Measurements from ENCODE around the gene GATA6.
"Not testable (repeated sequence)": the region's sequence is repeated elsewhere in the genome, so short reads cannot be mapped to it uniquely, and the experiment has no call there.

The GATA6 gene

DNA sequence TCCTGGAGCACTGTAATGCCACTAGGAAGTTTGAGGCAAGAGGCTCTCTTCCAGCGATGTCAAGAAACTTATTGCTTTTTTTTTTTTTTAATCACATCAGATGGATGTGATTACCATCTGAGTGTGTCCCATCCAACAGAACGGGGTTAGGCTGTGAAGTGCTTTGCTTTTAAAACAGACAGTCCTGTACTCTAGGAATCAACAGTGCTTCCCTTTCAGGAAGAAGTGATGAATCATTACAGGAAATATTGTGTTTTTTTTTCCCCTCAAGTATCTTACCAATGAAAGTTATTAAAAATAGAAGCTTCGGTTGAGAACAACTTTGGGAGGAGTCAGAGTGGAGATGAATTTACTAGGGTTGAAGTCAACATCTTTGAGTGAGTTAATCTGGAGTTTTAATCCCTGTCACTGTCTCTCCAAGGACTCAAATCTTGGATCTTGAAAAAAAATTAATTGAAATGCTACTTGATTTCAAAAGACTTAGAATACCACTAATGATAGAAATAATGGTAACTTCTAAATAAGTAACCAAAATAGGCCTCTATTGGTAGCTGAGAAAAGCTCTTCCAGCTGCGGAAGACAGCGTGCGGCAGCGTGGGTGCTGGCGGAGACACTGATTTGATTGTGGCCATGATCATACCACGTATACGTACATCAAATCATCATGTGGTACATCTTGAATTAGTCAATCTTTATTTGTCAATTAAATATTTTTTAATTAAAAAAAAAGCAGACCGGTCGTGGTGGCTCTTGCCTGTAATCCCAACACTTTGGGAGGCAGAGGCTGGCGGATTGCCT is 45.5 kb downstream of the GATA6 start:
- H3K18ac ChIP-seq (ENCODE audit: low read length) = no peak overlapping the region
- peaks cover 2% of the 10 kb centered on the region for H3K79me1 ChIP-seq (ENCODE audit: low read length)
- no peak overlapping the region for H3K14ac ChIP-seq (ENCODE audit: low read length)
- H4K12ac ChIP-seq (ENCODE audit: low read depth, low read length) = no peak overlapping the region
- no peak overlapping the region for H3K4me3 ChIP-seq (ENCODE audit: low read depth, low read length)
- no peak overlapping the region for H3K4ac ChIP-seq (ENCODE audit: low read depth, low read length)
- H3K4me2 ChIP-seq (ENCODE audit: low read length) = no peak overlapping the region
- H4K91ac ChIP-seq (ENCODE audit: low read depth, low read length) = no peak overlapping the region
- no peak overlapping the region for H2AK5ac ChIP-seq (ENCODE audit: low read length)
- no peaks in the 10 kb centered on the region for H3K27me3 ChIP-seq (ENCODE audit: insufficient read depth, low read length)
- peaks cover 0 to 3% of the 10 kb centered on the region in 2 experiments for H3K4me1 ChIP-seq (ENCODE audit: control insufficient read depth in 1 of 2, insufficient read depth in 2 of 2, low read length in 2 of 2)
- no peaks in the 10 kb centered on the region for H3K79me2 ChIP-seq (ENCODE audit: control insufficient read depth, insufficient read depth, low read length, poor library complexity)
- no peak overlapping the region for H2BK120ac ChIP-seq (ENCODE audit: insufficient read depth, low read length, poor library complexity)
- no peak overlapping the region for H3K27ac ChIP-seq (ENCODE audit: low read depth, low read length)
- H2BK5ac ChIP-seq (ENCODE audit: low read depth, low read length, poor library complexity) = no peak overlapping the region
- no peak overlapping the region for H3K9ac ChIP-seq (ENCODE audit: low read length)
- H4K8ac ChIP-seq (ENCODE audit: low read depth, low read length) = no peak overlapping the region
- no peak for DNase-seq
- H2AFZ ChIP-seq (ENCODE audit: insufficient read depth, low read length, poor library complexity) = no peak overlapping the region
- H3K23ac ChIP-seq (ENCODE audit: low read length) = no peak overlapping the region
- no CpG with 5 or more reads among the region's 13 CpGs for WGBS (ENCODE audit: extremely low coverage, insufficient coverage, insufficient read length)
- no peaks in the 10 kb centered on the region for H3K36me3 ChIP-seq (ENCODE audit: control insufficient read depth in 1 of 2, insufficient read depth in 2 of 2, low read length in 2 of 2)
- no peaks in the 10 kb centered on the region for H3K9me3 ChIP-seq (ENCODE audit: insufficient read depth, low read depth, low read length)
- no peak overlapping the region for H2BK12ac ChIP-seq (ENCODE audit: low read length)

DNA sequence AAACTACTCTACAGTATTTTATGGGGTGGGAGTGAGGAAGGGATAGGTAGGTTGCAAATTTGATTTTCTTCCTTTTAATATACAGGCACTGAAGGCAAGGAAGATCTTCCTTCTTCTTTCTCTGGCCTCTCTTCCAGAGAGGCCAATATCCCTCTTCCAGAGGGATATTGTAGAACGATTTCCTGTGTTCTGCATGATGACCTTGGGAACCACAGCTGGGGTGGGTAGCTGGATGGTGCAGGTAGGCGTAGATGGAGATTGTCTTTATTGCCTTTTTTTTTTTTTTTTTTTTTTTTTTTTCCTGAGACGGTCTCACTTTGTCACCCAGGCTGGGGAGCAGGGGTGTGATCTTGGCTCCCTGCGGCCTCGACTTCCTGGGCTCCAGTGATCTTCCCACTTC is 49.4 kb downstream of the GATA6 start:
- H3K4ac ChIP-seq (ENCODE audit: low read depth, low read length) = no peak overlapping the region
- peaks cover 2% of the 10 kb centered on the region for H3K79me1 ChIP-seq (ENCODE audit: low read length)
- no peak overlapping the region for H3K9ac ChIP-seq (ENCODE audit: low read length)
- no peak overlapping the region for H2AK5ac ChIP-seq (ENCODE audit: low read length)
- H3K14ac ChIP-seq (ENCODE audit: low read length) = no peak overlapping the region
- H3K36me3 ChIP-seq (ENCODE audit: control insufficient read depth in 1 of 2, insufficient read depth in 2 of 2, low read length in 2 of 2) = no peaks in the 10 kb centered on the region
- no peak overlapping the region for H3K4me3 ChIP-seq (ENCODE audit: low read depth, low read length)
- WGBS (ENCODE audit: extremely low coverage, insufficient coverage, insufficient read length) = no CpG with 5 or more reads among the region's 5 CpGs
- H3K27me3 ChIP-seq (ENCODE audit: insufficient read depth, low read length) = no peaks in the 10 kb centered on the region
- H2AFZ ChIP-seq (ENCODE audit: insufficient read depth, low read length, poor library complexity) = no peak overlapping the region
- no peak overlapping the region for H3K27ac ChIP-seq (ENCODE audit: low read depth, low read length)
- H4K12ac ChIP-seq (ENCODE audit: low read depth, low read length) = no peak overlapping the region
- H3K18ac ChIP-seq (ENCODE audit: low read length) = no peak overlapping the region
- H3K4me2 ChIP-seq (ENCODE audit: low read length) = no peak overlapping the region
- DNase-seq = no peak
- H2BK12ac ChIP-seq (ENCODE audit: low read length) = no peak overlapping the region
- H2BK120ac ChIP-seq (ENCODE audit: insufficient read depth, low read length, poor library complexity) = no peak overlapping the region
- H3K23ac ChIP-seq (ENCODE audit: low read length) = no peak overlapping the region
- H4K91ac ChIP-seq (ENCODE audit: low read depth, low read length) = no peak overlapping the region
- no peak overlapping the region for H4K8ac ChIP-seq (ENCODE audit: low read depth, low read length)
- H3K79me2 ChIP-seq (ENCODE audit: control insufficient read depth, insufficient read depth, low read length, poor library complexity) = no peaks in the 10 kb centered on the region
- no peaks in the 10 kb centered on the region for H3K9me3 ChIP-seq (ENCODE audit: insufficient read depth, low read depth, low read length)
- peaks cover 0 to 6% of the 10 kb centered on the region in 2 experiments for H3K4me1 ChIP-seq (ENCODE audit: control insufficient read depth in 1 of 2, insufficient read depth in 2 of 2, low read length in 2 of 2)
- H2BK5ac ChIP-seq (ENCODE audit: low read depth, low read length, poor library complexity) = no peak overlapping the region

DNA sequence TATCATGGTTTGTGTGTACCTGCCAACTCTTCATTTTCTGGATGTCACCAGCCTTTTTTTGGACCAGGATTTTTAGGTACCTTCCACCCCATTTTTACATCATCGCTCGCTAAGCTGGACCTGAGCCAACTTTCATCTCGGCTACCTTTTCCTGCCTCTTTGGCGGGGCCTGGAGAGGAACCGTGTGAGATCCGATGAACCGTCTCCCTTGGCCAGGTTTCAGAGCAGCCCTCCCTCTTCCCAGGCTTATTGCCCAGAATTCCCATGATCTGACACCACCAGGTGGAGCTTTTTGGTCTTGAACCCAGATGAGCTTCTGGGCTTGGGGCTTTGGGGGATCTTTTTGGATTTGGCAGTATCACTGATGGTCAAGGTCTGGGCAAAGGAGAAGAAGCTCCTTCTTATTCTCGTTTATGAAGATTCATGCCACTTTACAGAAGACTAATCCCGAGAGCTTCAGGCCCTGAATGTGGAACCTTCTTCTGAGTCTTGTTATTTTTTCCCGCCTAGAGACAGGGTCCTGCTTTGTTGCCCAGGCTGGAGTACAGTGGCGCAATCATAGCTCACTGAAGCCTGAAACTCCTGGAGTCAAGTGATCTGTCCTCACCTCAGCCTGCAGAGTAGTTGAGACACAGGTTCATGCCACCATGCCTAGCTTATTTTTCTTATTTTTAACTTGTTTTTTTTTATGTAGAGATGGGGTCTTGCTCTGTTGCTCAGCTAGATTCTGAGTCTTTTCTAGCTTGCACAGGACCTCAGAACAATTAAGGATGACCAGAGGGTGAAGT is 50.4 kb downstream of the GATA6 start:
- Histone ChIP-seq H3K79me1 (ENCODE audit: low read length) (peaks cover 2% of the 10 kb centered on the region), H3K4me3 (ENCODE audit: low read depth, low read length) (no peak overlapping the region), H3K27ac (ENCODE audit: low read depth, low read length) (no peak overlapping the region), H3K14ac (ENCODE audit: low read length) (no peak overlapping the region), H3K9me3 (ENCODE audit: insufficient read depth, low read depth, low read length) (no peaks in the 10 kb centered on the region), H3K18ac (ENCODE audit: low read length) (no peak overlapping the region), H3K23ac (ENCODE audit: low read length) (no peak overlapping the region), H3K4me1 (ENCODE audit: control insufficient read depth in 1 of 2, insufficient read depth in 2 of 2, low read length in 2 of 2) (peaks cover 2 to 6% of the 10 kb centered on the region in 2 experiments), H4K91ac (ENCODE audit: low read depth, low read length) (no peak overlapping the region), H3K27me3 (ENCODE audit: insufficient read depth, low read length) (no peaks in the 10 kb centered on the region), H3K4me2 (ENCODE audit: low read length) (no peak overlapping the region), H2BK120ac (ENCODE audit: insufficient read depth, low read length, poor library complexity) (no peak overlapping the region), H4K12ac (ENCODE audit: low read depth, low read length) (no peak overlapping the region), H2AFZ (ENCODE audit: insufficient read depth, low read length, poor library complexity) (no peak overlapping the region), H3K79me2 (ENCODE audit: control insufficient read depth, insufficient read depth, low read length, poor library complexity) (no peaks in the 10 kb centered on the region), H2AK5ac (ENCODE audit: low read length) (no peak overlapping the region), H3K4ac (ENCODE audit: low read depth, low read length) (no peak overlapping the region), H4K8ac (ENCODE audit: low read depth, low read length) (no peak overlapping the region), H2BK5ac (ENCODE audit: low read depth, low read length, poor library complexity) (no peak overlapping the region), H2BK12ac (ENCODE audit: low read length) (no peak overlapping the region), H3K9ac (ENCODE audit: low read length) (no peak overlapping the region), H3K36me3 (ENCODE audit: control insufficient read depth in 1 of 2, insufficient read depth in 2 of 2, low read length in 2 of 2) (no peaks in the 10 kb centered on the region)
- no CpG with 5 or more reads among the region's 11 CpGs for WGBS (ENCODE audit: extremely low coverage, insufficient coverage, insufficient read length)
- no peak for DNase-seq

DNA sequence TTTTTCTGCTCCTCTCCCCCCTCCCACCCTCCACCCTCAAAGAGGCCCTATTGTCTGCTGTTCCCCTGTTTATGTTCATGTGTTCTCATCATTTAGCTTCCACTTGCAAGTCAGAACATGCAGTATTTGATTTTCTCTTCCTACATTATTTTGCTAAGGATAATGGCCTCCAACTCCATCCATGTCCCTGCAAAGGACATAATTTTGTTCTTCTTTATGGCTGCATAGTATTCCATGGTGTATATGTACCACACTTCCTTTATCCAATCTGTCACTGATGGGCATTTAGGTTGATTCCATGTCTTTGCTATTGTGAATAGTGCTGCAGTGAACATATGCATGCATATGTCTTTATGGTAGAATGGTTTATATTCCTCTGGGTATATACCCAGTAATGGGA is 51.2 kb downstream of the GATA6 start:
- H3K79me1 ChIP-seq (ENCODE audit: low read length); H3K27me3 ChIP-seq (ENCODE audit: insufficient read depth, low read length); H2AK5ac ChIP-seq (ENCODE audit: low read length); H4K12ac ChIP-seq (ENCODE audit: low read depth, low read length); H3K4ac ChIP-seq (ENCODE audit: low read depth, low read length); H4K8ac ChIP-seq (ENCODE audit: low read depth, low read length); H3K18ac ChIP-seq (ENCODE audit: low read length); H3K4me2 ChIP-seq (ENCODE audit: low read length); H3K9me3 ChIP-seq (ENCODE audit: insufficient read depth, low read depth, low read length); H2BK5ac ChIP-seq (ENCODE audit: low read depth, low read length, poor library complexity); H3K9ac ChIP-seq (ENCODE audit: low read length); H3K4me1 ChIP-seq (ENCODE audit: control insufficient read depth in 1 of 2, insufficient read depth in 2 of 2, low read length in 2 of 2); H3K79me2 ChIP-seq (ENCODE audit: control insufficient read depth, insufficient read depth, low read length, poor library complexity); H3K23ac ChIP-seq (ENCODE audit: low read length); H4K91ac ChIP-seq (ENCODE audit: low read depth, low read length); H2AFZ ChIP-seq (ENCODE audit: insufficient read depth, low read length, poor library complexity); H2BK120ac ChIP-seq (ENCODE audit: insufficient read depth, low read length, poor library complexity); H3K14ac ChIP-seq (ENCODE audit: low read length); H3K27ac ChIP-seq (ENCODE audit: low read depth, low read length); H2BK12ac ChIP-seq (ENCODE audit: low read length); H3K36me3 ChIP-seq (ENCODE audit: control insufficient read depth in 1 of 2, insufficient read depth in 2 of 2, low read length in 2 of 2); DNase-seq; H3K4me3 ChIP-seq (ENCODE audit: low read depth, low read length): not testable (repeated sequence)
